Epidermal melanocyte (primary cell): ENCODE data around the gene CDY2A.
"Not testable (repeated sequence)": the region's sequence is repeated elsewhere in the genome, so short reads cannot be mapped to it uniquely, and the experiment has no call there.

Source experiments
- DNase-seq: peaks from one replicate; pipeline ENCODE4 v3.0.0; 2011; ENCODE audit warnings: low spot score; ENCODE audit not compliant: insufficient read length

Gene CDY2A

GRCh38 chrY:18025487-18025886 lies at the start of gene CDY2A:
Gene CDY2A (plus strand): TSS chrY:18025787. CDS start chrY:18026115, 328 bp downstream.
- not testable (repeated sequence) for DNase-seq

- DNase-seq = not testable (repeated sequence)
Measured at GRCh38 chrY:17997586-17997985, 28.0 kb upstream of the CDY2A start.

GRCh38 chrY:17998266-17998665 lies 27.3 kb upstream of the CDY2A start:
- DNase-seq = not testable (repeated sequence)

GRCh38 chrY:18023897-18024296 lies 1.7 kb upstream of the CDY2A start:
- DNase-seq = not testable (repeated sequence)

- not testable (repeated sequence) for DNase-seq
Measured at GRCh38 chrY:18028845-18029244, 3.3 kb downstream of the CDY2A start.

GRCh38 chrY:18030178-18030577 lies 4.6 kb downstream of the CDY2A start:
- not testable (repeated sequence) for DNase-seq

DNA sequence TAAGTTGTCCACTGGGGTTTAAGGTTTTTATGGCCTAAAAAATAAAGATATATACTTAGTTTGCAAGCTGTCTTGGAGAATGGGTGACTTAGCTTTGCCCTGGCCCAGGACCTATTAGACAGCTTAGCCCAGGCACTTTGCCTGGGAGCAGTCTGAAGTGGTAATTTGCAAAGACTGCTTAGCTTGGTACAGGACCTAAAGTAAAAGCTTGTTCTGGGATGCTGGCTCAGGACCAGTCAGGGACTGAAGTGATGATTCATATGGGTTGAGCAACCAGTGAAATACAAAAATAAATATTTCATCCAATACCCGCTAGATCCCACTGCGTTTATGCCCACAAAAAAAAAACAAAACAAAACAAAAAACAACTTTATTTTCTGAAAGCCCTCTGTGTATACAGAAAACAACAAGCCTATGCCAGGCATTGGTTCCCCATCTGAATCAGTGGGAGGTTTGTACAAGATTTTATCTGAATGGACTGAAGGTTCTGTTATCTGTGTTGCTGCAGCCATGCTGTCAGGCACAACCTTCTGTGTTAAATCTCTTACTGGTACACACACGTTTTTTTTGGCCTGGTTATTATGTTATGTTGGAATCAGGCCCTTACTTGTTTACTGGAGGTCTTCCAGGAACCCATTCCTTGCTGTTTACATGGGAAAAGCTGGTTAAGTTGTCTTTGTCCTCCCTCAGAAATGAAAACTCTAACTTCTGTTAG lies 8.7 kb downstream of the CDY2A start:
- not testable (repeated sequence) for DNase-seq

DNA sequence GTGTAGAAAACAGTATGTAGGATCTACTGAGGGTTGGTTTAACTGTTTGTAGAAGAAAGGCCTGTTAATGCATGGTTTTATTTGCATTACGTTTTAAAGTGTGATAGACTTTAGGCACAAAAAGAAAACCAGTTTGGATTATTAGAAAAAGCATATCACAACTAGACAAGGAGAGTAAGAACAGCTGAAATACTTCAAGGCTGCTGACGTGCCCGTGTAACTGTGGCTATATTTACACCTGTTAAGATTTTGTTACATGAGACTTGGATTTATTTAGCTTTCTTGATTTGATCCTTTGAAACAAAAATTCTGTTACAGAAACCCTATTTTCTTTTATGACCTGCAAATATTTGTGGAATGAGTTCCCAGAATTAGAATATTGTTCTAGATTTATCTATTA lies 9.3 kb downstream of the CDY2A start:
- DNase-seq = not testable (repeated sequence)

DNA sequence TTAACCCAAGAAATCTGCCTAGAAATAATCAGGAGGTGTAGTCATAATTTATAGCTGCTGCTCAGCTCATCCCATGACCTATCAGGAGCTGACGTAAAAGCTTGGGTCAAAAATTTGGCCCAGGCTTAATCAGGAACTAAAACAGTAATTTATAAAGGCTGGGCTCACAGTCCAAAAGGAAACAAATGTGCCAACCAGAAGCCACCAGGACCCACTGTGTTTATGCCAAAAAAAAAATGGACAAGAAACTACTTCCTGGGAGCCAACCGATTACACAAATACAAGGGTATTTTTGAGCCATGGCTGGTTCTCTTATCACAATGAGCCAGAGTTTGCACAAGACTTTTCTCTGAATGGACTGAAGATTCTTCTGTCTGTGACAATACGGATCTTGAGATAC lies 19.4 kb downstream of the CDY2A start:
- not testable (repeated sequence) for DNase-seq

DNA sequence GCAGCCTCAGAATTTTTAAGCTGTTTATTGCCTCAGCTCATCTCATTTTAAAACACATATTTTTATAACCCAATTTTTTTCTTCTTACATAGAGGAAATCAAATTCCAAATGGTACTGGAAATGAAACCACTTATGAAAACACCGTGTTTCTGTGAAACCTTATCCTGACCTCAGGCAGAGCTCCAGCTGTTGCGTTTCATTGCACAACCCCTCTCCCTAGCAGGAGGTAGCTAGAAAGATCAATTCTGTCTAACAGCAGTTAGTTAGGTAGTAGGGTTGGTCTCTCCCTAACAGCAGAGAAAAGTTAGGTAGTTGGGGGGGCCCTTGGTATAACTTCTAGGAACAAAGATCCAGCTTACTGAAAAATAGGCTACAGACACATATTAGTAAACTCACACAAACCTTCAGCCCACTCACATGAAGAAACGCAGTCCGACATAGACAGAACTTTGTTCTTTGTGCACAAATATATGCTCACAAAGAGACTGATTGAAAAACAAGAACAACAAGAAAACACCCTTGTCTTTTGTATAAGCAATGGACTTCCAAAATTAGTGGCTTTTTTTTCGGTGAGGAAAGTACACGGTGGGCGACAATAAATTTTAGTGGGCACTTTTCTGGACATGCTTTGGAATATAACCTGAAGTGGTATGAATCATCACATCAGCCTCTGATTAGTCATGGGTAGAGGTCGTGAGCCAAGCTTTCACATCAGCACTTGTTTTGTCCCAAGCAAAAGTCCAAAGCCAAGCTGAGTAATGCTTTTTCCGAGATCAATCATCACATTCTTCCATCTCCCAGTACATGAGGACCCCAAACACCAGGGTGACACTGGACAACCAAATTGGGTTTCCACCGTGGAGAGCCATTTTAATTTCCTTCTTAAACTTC lies 22.8 kb downstream of the CDY2A start:
- not testable (repeated sequence) for DNase-seq

GRCh38 chrY:18049061-18049460 lies 23.5 kb downstream of the CDY2A start:
- DNase-seq = not testable (repeated sequence)

DNA sequence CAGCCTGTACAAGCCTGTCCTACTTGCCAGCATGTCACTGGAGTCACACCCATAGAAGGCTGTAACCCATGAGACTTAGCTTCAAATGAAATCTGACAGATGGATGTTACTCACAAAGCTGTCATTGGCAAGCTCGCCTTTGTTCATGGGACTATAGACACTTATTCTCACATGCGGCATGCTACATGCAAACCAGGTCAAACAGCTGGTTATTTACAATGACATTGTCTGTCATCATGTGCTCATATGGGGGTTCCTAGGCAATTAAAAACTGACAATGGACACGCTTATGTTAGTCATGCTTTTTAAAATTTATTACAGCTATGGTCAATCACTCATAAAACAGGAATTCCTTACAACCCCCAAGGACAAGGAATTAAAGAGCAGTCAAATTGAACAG lies 30.9 kb downstream of the CDY2A start:
- not testable (repeated sequence) for DNase-seq

GRCh38 chrY:18073464-18073863 lies 47.9 kb downstream of the CDY2A start:
- DNase-seq = not testable (repeated sequence)
